ENCODE measurements around the gene NCKIPSD.

NCKIPSD gene

GRCh38 chr3:48716508-48716981 is 30.8 kb upstream of the NCKIPSD start:
- TF ChIP-seq, protein P1, sequence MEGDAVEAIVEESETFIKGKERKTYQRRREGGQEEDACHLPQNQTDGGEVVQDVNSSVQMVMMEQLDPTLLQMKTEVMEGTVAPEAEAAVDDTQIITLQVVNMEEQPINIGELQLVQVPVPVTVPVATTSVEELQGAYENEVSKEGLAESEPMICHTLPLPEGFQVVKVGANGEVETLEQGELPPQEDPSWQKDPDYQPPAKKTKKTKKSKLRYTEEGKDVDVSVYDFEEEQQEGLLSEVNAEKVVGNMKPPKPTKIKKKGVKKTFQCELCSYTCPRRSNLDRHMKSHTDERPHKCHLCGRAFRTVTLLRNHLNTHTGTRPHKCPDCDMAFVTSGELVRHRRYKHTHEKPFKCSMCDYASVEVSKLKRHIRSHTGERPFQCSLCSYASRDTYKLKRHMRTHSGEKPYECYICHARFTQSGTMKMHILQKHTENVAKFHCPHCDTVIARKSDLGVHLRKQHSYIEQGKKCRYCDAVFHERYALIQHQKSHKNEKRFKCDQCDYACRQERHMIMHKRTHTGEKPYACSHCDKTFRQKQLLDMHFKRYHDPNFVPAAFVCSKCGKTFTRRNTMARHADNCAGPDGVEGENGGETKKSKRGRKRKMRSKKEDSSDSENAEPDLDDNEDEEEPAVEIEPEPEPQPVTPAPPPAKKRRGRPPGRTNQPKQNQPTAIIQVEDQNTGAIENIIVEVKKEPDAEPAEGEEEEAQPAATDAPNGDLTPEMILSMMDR (conservative IDR thresholded peaks at IDR 0.05) = no peak
- H3K27ac ChIP-seq = peak overlapping the region; percentile 94

DNA sequence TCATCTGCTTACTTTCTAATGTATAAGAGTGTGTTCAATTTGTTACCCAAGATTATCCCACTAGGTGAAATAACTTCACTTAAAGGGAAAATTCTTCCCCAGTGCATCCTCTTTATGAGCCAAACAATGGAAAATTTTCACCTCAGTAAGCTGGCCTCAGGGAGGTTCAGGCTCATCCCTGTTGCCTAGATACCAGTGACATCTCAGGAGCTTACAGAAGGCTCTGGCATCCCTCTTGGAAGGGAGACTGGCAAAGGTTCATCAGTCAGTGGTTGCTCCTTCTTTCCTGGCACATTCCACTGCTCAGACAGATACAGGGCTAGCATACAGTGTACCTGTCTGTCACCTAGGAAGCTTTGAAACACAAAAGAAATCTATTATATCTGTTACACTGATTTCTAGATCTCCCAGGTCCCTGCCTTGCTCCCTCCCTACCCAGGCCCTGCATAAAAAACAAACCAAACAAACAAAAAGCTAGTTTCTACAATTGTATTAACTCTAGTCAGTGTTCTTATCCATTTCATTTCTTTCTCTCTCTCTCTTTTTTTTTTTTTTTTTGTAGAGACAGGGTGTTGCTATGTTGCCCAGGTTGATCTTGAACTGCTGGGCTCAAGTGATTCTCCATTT is 29.6 kb upstream of the NCKIPSD start:
- TF ChIP-seq, protein P1 (conservative IDR thresholded peaks at IDR 0.05) = no peak
- peak overlapping the region; percentile 94; the same call in 1 of the 2 replicates for H3K27ac ChIP-seq

- no peak overlapping the region for H3K27ac ChIP-seq
- TF ChIP-seq, protein P1 (conservative IDR thresholded peaks at IDR 0.05) = no peak
These were observed 26.0 kb upstream of the NCKIPSD start for GRCh38 chr3:48711727-48712126.

GRCh38 chr3:48709051-48709461 is 23.3 kb upstream of the NCKIPSD start:
- TF ChIP-seq, protein P1 (conservative IDR thresholded peaks at IDR 0.05) = no peak
- H3K27ac ChIP-seq = no peak overlapping the region

DNA sequence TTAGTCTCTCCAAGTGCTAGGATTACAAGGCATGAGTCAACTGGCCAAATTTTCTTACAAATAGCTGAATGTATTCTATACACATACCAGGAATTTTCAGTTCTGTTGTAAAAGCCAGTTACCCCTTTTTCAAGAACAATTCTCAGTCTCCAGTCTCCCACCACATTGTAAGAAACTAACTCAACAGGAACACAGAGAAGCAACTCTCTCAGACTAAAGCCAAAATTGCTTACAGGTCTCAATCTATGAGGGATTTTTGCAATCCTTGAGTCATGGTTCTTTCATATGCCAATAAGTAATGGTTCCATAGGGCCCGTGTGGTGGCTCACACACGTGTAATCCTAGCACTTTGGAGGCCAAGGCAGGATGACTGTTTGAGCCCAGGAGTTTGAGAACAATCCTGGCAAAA is 22.8 kb upstream of the NCKIPSD start:
- TF ChIP-seq, protein P1 (conservative IDR thresholded peaks at IDR 0.05) = no peak
- H3K27ac ChIP-seq = peak overlapping the region; percentile 15; the same call in 1 of the 2 replicates

DNA sequence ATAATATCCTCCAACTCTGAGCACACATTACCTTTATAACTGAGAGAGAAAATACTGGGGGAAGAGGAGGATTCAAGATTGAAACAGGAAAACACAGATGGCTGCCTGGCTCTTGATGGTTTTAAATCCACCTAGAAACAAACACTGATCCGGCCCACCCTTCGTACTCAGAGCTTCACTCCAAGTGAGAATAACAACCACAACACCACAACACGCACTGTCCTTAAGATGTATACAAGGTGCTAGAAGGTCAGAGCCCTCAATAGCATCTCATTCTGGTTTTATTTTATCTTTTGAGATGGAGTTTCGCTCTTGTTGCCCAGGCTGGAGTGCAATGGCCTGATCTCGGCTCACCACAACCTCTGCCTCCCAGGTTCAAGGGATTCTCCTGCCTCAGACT is 21.4 kb upstream of the NCKIPSD start:
- TF ChIP-seq, protein P1 (conservative IDR thresholded peaks at IDR 0.05) = no peak
- H3K27ac ChIP-seq = peak overlapping the region; percentile 15; the same call in 1 of the 2 replicates

GRCh38 chr3:48702320-48702920 is 16.7 kb upstream of the NCKIPSD start:
- TF ChIP-seq, protein P1 (conservative IDR thresholded peaks at IDR 0.05) = no peak
- H3K27ac ChIP-seq = no peak overlapping the region

Measured in VCaP (cell line).